ENCODE data around the gene CAMK2D. TPM values are rescaled to one million over a fixed set of nuclear protein-coding genes. Genes with fewer than 3 reads are reported as not detected.

CAMK2D gene
- total and polyA plus RNA-seq, 2 experiments from 2014 or later: 4.9 to 14.6 TPM

DNA sequence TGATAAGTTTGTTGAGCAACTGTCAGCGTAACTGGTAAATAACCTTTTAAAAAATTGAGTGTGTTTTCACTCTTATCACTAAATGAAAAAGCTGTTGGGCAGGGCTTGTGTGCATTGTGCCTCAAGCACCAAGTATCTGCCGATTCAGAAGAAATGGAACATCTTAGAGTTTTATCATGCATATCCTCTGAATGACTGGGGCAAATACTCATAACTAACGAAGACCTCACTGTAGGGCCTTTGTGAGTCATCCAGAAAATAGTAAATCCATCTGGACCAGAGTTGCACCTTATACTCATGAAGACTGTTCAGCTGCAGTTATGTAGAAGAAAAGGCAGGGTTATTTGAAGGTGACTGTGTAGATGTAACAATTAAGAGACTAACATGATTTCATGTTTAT lies 222.1 kb downstream of the CAMK2D start (continued):
- TF ChIP-seq ZNF462 (CRISPR knock-in tag; IDR thresholded peaks at IDR 0.05): no peak
- no peak for TF ChIP-seq CREB1 (CRISPR knock-in tag; IDR thresholded peaks at IDR 0.05; ENCODE audit: low read depth)

- Histone ChIP-seq H3K4me3 (no peak overlapping the region), H3K4me1 (ENCODE audit: insufficient read depth) (no peaks in the 10 kb centered on the region), H2AFZ (no peak overlapping the region), H4K20me1 (replicated peaks; ENCODE audit: insufficient read depth) (no peaks in the 10 kb centered on the region), H3K27ac (ENCODE audit: low read depth) (no peak overlapping the region), H3K36me3 (ENCODE audit: insufficient read depth) (no peaks in the 10 kb centered on the region), H3K79me2 (replicated peaks; ENCODE audit: insufficient read depth) (no peaks in the 10 kb centered on the region), H3K4me2 (no peak overlapping the region), H3K27me3 (ENCODE audit: insufficient read depth) (no peaks in the 10 kb centered on the region), H3K9me2 (ENCODE audit: insufficient read depth) (no peaks in the 10 kb centered on the region), H3F3A (replicated peaks; ENCODE audit: low read depth) (no peaks in the 10 kb centered on the region)
- Mint-ChIP-seq H3K27ac (no peak overlapping the region; the same call in 1 of the 2 replicates), H3K4me3 (no peak overlapping the region), H3K9me3 (no peaks in the 10 kb centered on the region), H3K36me3 (ENCODE audit: low read depth) (no peaks in the 10 kb centered on the region), H3K27me3 (ENCODE audit: insufficient read depth, low read depth, poor library complexity) (no peaks in the 10 kb centered on the region), H3K4me1 (no peaks in the 10 kb centered on the region; the same call in 1 of the 3 replicates)
- no peak for ATAC-seq
- no peak for DNase-seq (ENCODE audit: low spot score)
- TF ChIP-seq EZH2phosphoT487 (IDR thresholded peaks at IDR 0.05; ENCODE audit: unreplicated experiment) (no peak), ZNF331 (CRISPR knock-in tag; IDR thresholded peaks at IDR 0.05; ENCODE audit: low read depth) (no peak), CTCF (conservative IDR thresholded peaks at IDR 0.05; ENCODE audit: low read depth in 2 of 2) (no peak), EZH2 (IDR thresholded peaks at IDR 0.05; ENCODE audit: low read depth, unreplicated experiment) (no peak), POLR2AphosphoS5 (IDR thresholded peaks at IDR 0.05; ENCODE audit: low read depth) (no peak), NANOG (IDR thresholded peaks at IDR 0.05; ENCODE audit: borderline replicate concordance) (no peak)
- TF ChIP-seq, protein P1, sequence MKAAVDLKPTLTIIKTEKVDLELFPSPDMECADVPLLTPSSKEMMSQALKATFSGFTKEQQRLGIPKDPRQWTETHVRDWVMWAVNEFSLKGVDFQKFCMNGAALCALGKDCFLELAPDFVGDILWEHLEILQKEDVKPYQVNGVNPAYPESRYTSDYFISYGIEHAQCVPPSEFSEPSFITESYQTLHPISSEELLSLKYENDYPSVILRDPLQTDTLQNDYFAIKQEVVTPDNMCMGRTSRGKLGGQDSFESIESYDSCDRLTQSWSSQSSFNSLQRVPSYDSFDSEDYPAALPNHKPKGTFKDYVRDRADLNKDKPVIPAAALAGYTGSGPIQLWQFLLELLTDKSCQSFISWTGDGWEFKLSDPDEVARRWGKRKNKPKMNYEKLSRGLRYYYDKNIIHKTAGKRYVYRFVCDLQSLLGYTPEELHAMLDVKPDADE (IDR thresholded peaks at IDR 0.05): no peak
Observed at GRCh38 chr4:113537628-113538027, 223.9 kb downstream of the CAMK2D start.
